Keratinocyte (primary cell): ENCODE results near the gene STAG3. TPM values are rescaled to one million over a fixed set of nuclear protein-coding genes. Genes with fewer than 3 reads are reported as not detected.
"Not testable (repeated sequence)": the region's sequence is repeated elsewhere in the genome, so short reads cannot be mapped to it uniquely, and the experiment has no call there.

Source experiments
- DNase-seq: peaks from one replicate; pipeline ENCODE4 v3.0.0-alpha.2; 2011; ENCODE audit warnings: low read depth, missing footprints, low spot score
- FAIRE-seq: peaks from 2 replicates; lab custom pipeline; 2011; peaks lifted over from hg19 to GRCh38; lab: Jason Lieb, UNC
- H2AFZ ChIP-seq: 2 replicates; pipeline ENCODE4 v1.6.0; 2012; ENCODE audit warnings: low read length, control low read depth, inconsistent platforms; ENCODE audit not compliant: control insufficient read depth
- H3K27ac ChIP-seq: 2 replicates; pipeline ENCODE4 v1.5.1; 2011; ENCODE audit warnings: low read length; ENCODE audit not compliant: control insufficient read depth, insufficient read depth
- H3K27me3 ChIP-seq: 3 replicates; pipeline ENCODE4 v1.6.0; 2011; ENCODE audit warnings: low read length; ENCODE audit not compliant: control insufficient read depth, insufficient read depth; ENCODE audit errors: extremely low read depth
- H3K36me3 ChIP-seq, 2 experiments: 2 replicates in 1 of 2; 3 replicates in 1 of 2; pipeline ENCODE4 v1.5.1; 2011; ENCODE audit warnings: low read length in 2 of 2, mild to moderate bottlenecking in 1 of 2; ENCODE audit not compliant: control insufficient read depth in 2 of 2, insufficient read depth in 2 of 2; ENCODE audit errors: extremely low read depth in 1 of 2
- H3K4me1 ChIP-seq: 3 replicates; pipeline ENCODE4 v1.5.1; 2011; ENCODE audit warnings: low read length; ENCODE audit not compliant: control insufficient read depth, insufficient read depth; ENCODE audit errors: extremely low read depth
- H3K4me2 ChIP-seq: 3 replicates; pipeline ENCODE4 v1.6.0; 2011; ENCODE audit warnings: low read depth, low read length; ENCODE audit not compliant: control insufficient read depth, insufficient read depth; ENCODE audit errors: extremely low read depth
- H3K4me3 ChIP-seq, 3 experiments: fragments of 200-600 bp in 1 of 3; sonication (generic) in 1 of 3; 2 replicates in 2 of 3; 3 replicates in 1 of 3; pipeline ENCODE4 v1.5.1; 2011 to 2016; ENCODE audit warnings: low read length in 3 of 3, mild to moderate bottlenecking in 3 of 3, control low read depth in 2 of 3, inconsistent platforms in 1 of 3, low read depth in 1 of 3, mixed read lengths in 1 of 3, mixed run types in 1 of 3, moderate library complexity in 1 of 3; ENCODE audit not compliant: control insufficient read depth in 2 of 3, insufficient read depth in 2 of 3; ENCODE audit errors: extremely low read depth in 1 of 3
- H3K79me2 ChIP-seq: 2 replicates; pipeline ENCODE4 v1.6.0; 2012; ENCODE audit warnings: low read length; ENCODE audit not compliant: control insufficient read depth, insufficient read depth
- H3K9ac ChIP-seq: 3 replicates; pipeline ENCODE4 v1.6.0; 2011; ENCODE audit warnings: low read length; ENCODE audit not compliant: control insufficient read depth, insufficient read depth; ENCODE audit errors: extremely low read depth
- H3K9me1 ChIP-seq: 3 replicates; pipeline ENCODE4 v1.6.0; 2011; ENCODE audit warnings: low read length; ENCODE audit not compliant: control insufficient read depth, insufficient read depth; ENCODE audit errors: extremely low read depth
- H3K9me3 ChIP-seq: 2 replicates; pipeline ENCODE4 v1.5.1; 2012; ENCODE audit warnings: low read depth, low read length; ENCODE audit not compliant: control insufficient read depth
- H4K20me1 ChIP-seq: 3 replicates; pipeline ENCODE4 v1.6.0; 2011; ENCODE audit warnings: low read length; ENCODE audit not compliant: control insufficient read depth, insufficient read depth; ENCODE audit errors: extremely low read depth
- EZH2 ChIP-seq: IDR thresholded peaks from one replicate; pipeline ENCODE4 v1.6.1; 2012; ENCODE audit warnings: inconsistent platforms, mild to moderate bottlenecking, low read length, moderate library complexity
- dilution Hi-C: fragments of 300-500 bp; cut with MboI; formaldehyde crosslinking; loops from one replicate; pipeline ENCODE4 v1.7.0; 2020; ENCODE audit warnings: low sequenced_read_pairs; ENCODE audit not compliant: extremely low pct_ligation_motif_present
- polyA plus RNA-seq, 5 experiments: library from polyadenylated mRNA; depleted of rRNA in 3 of 5; stranded (reverse) in 3 of 5; stranded (forward) in 1 of 5; unstranded in 1 of 5; fragments of >200 nt; gene quantifications; 1 replicate in 1 of 5; 2 replicates in 3 of 5; 3 replicates in 1 of 5; pipeline versions ENCODE4 v1.2.1 to v1.2.3, GENCODE V29; 2011 to 2012; ENCODE audit warnings: missing spikeins in 2 of 5, low read depth in 1 of 5, low replicate concordance in 1 of 5
- TF ChIP-seq, protein P1 (sequence below), 3 experiments: IDR thresholded peaks in 1 of 3; conservative IDR thresholded peaks in 1 of 3; optimal IDR thresholded peaks in 1 of 3; 2 replicates in 2 of 3; 3 replicates in 1 of 3; pipeline versions ENCODE3 to v1.5.1; 2011; ENCODE audit warnings: low read length in 3 of 3, mild to moderate bottlenecking in 3 of 3, moderate library complexity in 2 of 3, control low read depth in 1 of 3, inconsistent platforms in 1 of 3; ENCODE audit not compliant: insufficient read depth in 2 of 3; ENCODE audit errors: extremely low read depth in 1 of 3

The STAG3 gene
- polyA plus RNA-seq, 1 donor (not counting 4 experiments of a cell fraction or from before 2014, with no cell fraction given) = 0.28 TPM

DNA sequence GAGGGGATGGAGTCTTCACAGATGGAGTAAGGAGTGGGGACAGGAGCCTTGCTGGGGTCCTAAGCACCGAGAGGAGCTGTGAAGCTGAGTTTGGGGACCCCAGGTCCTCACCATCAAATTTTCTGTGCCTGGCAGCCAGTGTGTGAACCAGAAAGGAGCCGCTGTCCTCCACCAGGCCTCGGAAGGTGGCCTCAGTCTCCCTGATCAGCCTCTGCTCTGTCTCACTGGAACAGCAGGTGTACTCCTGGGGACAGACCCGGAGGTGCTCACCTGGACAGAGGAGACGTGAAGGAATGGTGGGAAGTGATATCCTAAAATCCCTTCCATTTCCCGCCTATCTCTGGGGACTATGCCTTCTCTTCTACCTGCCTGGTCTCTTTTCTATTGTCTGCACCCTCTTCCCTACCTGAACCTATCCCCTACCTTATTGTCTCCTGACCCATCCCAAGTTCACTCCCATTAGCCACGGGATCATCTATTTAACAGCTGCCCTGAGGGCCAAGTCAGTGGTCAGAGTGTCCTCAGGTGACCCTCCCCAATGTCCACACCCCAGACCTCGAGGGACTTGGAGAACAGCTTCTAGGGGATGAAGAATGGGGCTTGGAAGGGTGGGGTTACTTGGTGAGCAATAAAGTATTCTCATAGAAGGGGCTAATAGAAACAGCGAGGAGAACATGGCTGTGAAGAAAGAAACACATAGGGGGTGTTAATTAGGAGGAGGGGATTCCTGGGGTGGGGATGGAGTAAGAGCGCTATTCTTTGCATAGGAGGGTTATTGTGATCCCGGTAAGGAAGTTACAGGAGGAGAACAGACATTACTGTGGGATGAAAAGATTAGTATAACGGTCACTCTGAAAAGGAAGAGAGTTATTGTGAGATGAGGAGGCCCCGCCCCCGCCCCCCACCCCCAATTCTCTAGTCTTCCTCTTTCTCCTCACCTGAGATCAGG, 1.3 kb upstream of the STAG3 start:
- peaks cover 1% of the 10 kb centered on the region for H3K9me3 ChIP-seq
- H3K4me2 ChIP-seq = peak overlapping the region; percentile 91
- H4K20me1 ChIP-seq = no peaks in the 10 kb centered on the region
- H3K36me3 ChIP-seq = no peaks in the 10 kb centered on the region
- no peaks in the 10 kb centered on the region for H3K4me1 ChIP-seq
- TF ChIP-seq EZH2 = no peak
- TF ChIP-seq, protein P1, sequence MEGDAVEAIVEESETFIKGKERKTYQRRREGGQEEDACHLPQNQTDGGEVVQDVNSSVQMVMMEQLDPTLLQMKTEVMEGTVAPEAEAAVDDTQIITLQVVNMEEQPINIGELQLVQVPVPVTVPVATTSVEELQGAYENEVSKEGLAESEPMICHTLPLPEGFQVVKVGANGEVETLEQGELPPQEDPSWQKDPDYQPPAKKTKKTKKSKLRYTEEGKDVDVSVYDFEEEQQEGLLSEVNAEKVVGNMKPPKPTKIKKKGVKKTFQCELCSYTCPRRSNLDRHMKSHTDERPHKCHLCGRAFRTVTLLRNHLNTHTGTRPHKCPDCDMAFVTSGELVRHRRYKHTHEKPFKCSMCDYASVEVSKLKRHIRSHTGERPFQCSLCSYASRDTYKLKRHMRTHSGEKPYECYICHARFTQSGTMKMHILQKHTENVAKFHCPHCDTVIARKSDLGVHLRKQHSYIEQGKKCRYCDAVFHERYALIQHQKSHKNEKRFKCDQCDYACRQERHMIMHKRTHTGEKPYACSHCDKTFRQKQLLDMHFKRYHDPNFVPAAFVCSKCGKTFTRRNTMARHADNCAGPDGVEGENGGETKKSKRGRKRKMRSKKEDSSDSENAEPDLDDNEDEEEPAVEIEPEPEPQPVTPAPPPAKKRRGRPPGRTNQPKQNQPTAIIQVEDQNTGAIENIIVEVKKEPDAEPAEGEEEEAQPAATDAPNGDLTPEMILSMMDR (optimal IDR thresholded peaks at IDR 0.05 in 1 of 3, IDR thresholded peaks at IDR 0.05 in 1 of 3, conservative IDR thresholded peaks at IDR 0.05 in 1 of 3; ENCODE audit: extremely low read depth in 1 of 3, insufficient read depth in 2 of 3, low read length in 3 of 3) = no peak
- no peak for FAIRE-seq
- H3K9ac ChIP-seq = peak overlapping the region; percentile 60
- dilution Hi-C loops = no loop called here
- H3K4me3 ChIP-seq = peak overlapping the region; percentile 48 to 79 (median 67)
- H3K9me1 ChIP-seq = no peaks in the 10 kb centered on the region
- DNase-seq = no peak
- H2AFZ ChIP-seq = peak overlapping the region; percentile 95
- peaks cover 7% of the 10 kb centered on the region for H3K27me3 ChIP-seq
- H3K79me2 ChIP-seq = no peaks in the 10 kb centered on the region
- H3K27ac ChIP-seq = no peak overlapping the region

DNA sequence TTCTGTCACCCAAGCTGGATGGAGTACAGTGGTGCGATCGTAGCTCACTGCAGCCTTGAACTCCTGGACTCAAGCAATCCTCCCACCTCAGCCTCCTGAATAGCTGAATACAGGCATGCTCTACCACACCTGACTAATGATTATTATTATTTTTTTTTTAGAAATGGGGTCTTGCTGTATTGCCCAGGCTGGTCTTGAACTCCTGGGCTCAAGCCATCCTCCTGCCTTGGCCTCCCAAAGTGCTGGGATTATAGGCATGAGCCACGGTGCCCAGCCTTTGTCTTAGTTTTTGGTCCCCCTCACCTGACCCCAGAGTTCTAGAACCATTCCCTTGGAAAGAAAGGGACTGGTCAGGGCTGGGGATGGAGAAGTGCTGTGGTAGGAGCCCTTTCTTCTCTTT, 2.4 kb downstream of the STAG3 start:
- H3K4me2 ChIP-seq, H3K9me1 ChIP-seq, H3K27ac ChIP-seq, H3K4me1 ChIP-seq, H3K4me3 ChIP-seq, H3K9me3 ChIP-seq, H3K27me3 ChIP-seq, H3K9ac ChIP-seq, H3K79me2 ChIP-seq, H2AFZ ChIP-seq, DNase-seq, FAIRE-seq, dilution Hi-C loops, H4K20me1 ChIP-seq, H3K36me3 ChIP-seq: not testable (repeated sequence)

DNA sequence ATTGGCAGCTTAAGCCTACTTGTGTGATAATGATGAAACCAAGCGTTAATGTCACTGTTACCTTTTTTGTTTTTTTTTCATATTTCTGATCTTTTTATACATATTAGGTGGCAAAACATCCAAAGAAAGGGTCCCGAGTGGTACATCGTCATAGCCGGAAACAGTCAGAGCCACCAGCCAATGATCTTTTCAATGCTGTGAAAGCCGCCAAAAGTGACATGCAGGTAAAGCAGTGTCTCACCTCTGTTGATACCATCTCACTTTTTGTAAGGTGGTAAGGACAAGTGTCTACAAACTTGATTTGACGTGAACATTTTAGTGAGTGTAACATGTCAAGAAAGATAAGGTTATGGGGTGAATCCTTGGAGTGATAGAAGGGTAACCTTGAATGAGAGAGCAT, 4.9 kb downstream of the STAG3 start:
- H3K9me3 ChIP-seq, H3K27ac ChIP-seq, H3K36me3 ChIP-seq, H4K20me1 ChIP-seq, H3K9me1 ChIP-seq, H3K4me3 ChIP-seq, H3K27me3 ChIP-seq, H3K4me1 ChIP-seq, DNase-seq, H3K9ac ChIP-seq, H3K79me2 ChIP-seq, H2AFZ ChIP-seq, dilution Hi-C loops, H3K4me2 ChIP-seq, FAIRE-seq: not testable (repeated sequence)

DNA sequence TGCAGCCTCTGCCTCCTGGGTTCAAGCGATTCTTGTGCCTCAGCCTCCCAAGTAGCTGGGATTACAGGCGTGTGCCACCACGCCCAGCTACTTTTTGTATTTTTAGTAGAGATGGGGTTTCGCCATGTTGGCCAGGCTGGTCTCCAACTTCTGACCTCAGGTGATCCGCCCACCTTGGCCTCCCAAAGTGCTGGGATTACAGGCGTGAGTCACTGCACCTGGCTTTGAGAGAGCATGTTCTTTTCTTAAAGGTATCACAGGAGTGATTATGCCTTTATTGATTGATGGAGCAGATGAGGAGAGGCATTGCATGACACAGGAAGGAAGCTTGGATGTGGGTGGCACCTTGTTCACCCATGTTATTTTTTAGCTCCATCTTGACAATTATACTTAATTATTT, 5.4 kb downstream of the STAG3 start:
- FAIRE-seq, DNase-seq: not testable (repeated sequence)

More for the DNA sequence above, 5.4 kb downstream of the STAG3 start:
- dilution Hi-C loops, H3K4me3 ChIP-seq, H3K9me3 ChIP-seq, H3K36me3 ChIP-seq, H3K9ac ChIP-seq, H3K4me1 ChIP-seq, H2AFZ ChIP-seq, H3K4me2 ChIP-seq, H3K9me1 ChIP-seq, H3K27me3 ChIP-seq, H3K79me2 ChIP-seq, H4K20me1 ChIP-seq, H3K27ac ChIP-seq: not testable (repeated sequence)
